HG02852 (cell line): ENCODE results near the gene GIT1.
"Not testable (repeated sequence)": the region's sequence is repeated elsewhere in the genome, so short reads cannot be mapped to it uniquely, and the experiment has no call there.

Experiments used
- ATAC-seq: cut with Tn5 transposase; IDR thresholded peaks from one replicate; pipeline ENCODE4 v1.9.1; 2021; ENCODE audit warnings: mild to moderate bottlenecking, moderate library complexity; ENCODE audit not compliant: unreplicated experiment

The GIT1 gene

GRCh38 chr17:29567554-29568330 is 21.7 kb downstream of the GIT1 start:
- ATAC-seq = peak; percentile 33

- ATAC-seq = no peak
Observed at GRCh38 chr17:29567304-29567553, 22.2 kb downstream of the GIT1 start.

- ATAC-seq = no peak
Observed at GRCh38 chr17:29566473-29567303, 22.8 kb downstream of the GIT1 start, which contains the start of gene ABHD15. TSS of gene ABHD15 (minus strand) at chr17:29567037. CDS start at chr17:29566966, 71 bp downstream.

- ATAC-seq = no peak
Observed at GRCh38 chr17:29565643-29566472, 23.6 kb downstream of the GIT1 start.

GRCh38 chr17:29563816-29564215 is 25.6 kb downstream of the GIT1 start:
- no peak for ATAC-seq

GRCh38 chr17:29562615-29563014 is 26.8 kb downstream of the GIT1 start:
- ATAC-seq = no peak

- ATAC-seq = no peak
Observed at GRCh38 chr17:29561554-29562517, 27.6 kb downstream of the GIT1 start.

- no peak for ATAC-seq
Observed at GRCh38 chr17:29560316-29560715, 29.1 kb downstream of the GIT1 start.

GRCh38 chr17:29559640-29560039 is 29.8 kb downstream of the GIT1 start:
- ATAC-seq = no peak

GRCh38 chr17:29558139-29558538 is 31.3 kb downstream of the GIT1 start:
- ATAC-seq = not testable (repeated sequence)

- no peak for ATAC-seq
Observed at GRCh38 chr17:29557739-29558116, 31.7 kb downstream of the GIT1 start.

- ATAC-seq = no peak
Observed at GRCh38 chr17:29557085-29557738, 32.2 kb downstream of the GIT1 start.

- ATAC-seq = no peak
Observed at GRCh38 chr17:29555840-29556239, 33.6 kb downstream of the GIT1 start.

- ATAC-seq = no peak
Observed at GRCh38 chr17:29549177-29549923, 40.1 kb downstream of the GIT1 start.

GRCh38 chr17:29546830-29547229 is 42.6 kb downstream of the GIT1 start:
- no peak for ATAC-seq

GRCh38 chr17:29546085-29546484 is 43.4 kb downstream of the GIT1 start:
- ATAC-seq = no peak

- no peak for ATAC-seq
Observed at GRCh38 chr17:29544066-29544465, 45.4 kb downstream of the GIT1 start.

GRCh38 chr17:29533976-29534375 is 55.5 kb downstream of the GIT1 start:
- no peak for ATAC-seq

- no peak for ATAC-seq
Observed at GRCh38 chr17:29526322-29526721, 63.1 kb downstream of the GIT1 start.
